Loucy (cell line): Measurements from ENCODE around the gene C1QTNF12.

Experiments
- H2AFZ ChIP-seq: fragments of 200-600 bp; sonication (generic); 2 replicates; pipeline ENCODE4 v1.6.0; 2016; ENCODE audit warnings: antibody characterized with exemption, mild to moderate bottlenecking, low read length, moderate library complexity
- H3F3A ChIP-seq: fragments of 200-600 bp; 2 replicates; pipeline ENCODE4 v1.6.0; 2016; ENCODE audit warnings: antibody characterized with exemption, low read depth, mild to moderate bottlenecking
- H3K27me3 ChIP-seq: fragments of 200-600 bp; sonication (generic); 2 replicates; pipeline ENCODE4 v1.6.1; 2014; ENCODE audit warnings: low read length, mild to moderate bottlenecking; ENCODE audit not compliant: insufficient read depth, poor library complexity, severe bottlenecking
- H3K36me3 ChIP-seq: fragments of 200-600 bp; sonication (generic); 2 replicates; pipeline ENCODE4 v1.6.1; 2016; ENCODE audit warnings: low read length; ENCODE audit not compliant: insufficient read depth
- H3K4me1 ChIP-seq: fragments of 200-600 bp; sonication (generic); 2 replicates; pipeline ENCODE4 v1.5.1; 2014; ENCODE audit warnings: low read length, mild to moderate bottlenecking; ENCODE audit not compliant: insufficient read depth, poor library complexity, severe bottlenecking
- H3K4me2 ChIP-seq: fragments of 200-600 bp; sonication (generic); 2 replicates; pipeline ENCODE4 v1.6.0; 2014; ENCODE audit warnings: antibody characterized with exemption, low read length, low read depth, mild to moderate bottlenecking; ENCODE audit not compliant: poor library complexity, severe bottlenecking
- H3K4me3 ChIP-seq: fragments of 200-600 bp; sonication (generic); 2 replicates; pipeline ENCODE4 v1.5.1; 2014; ENCODE audit warnings: low read length, mild to moderate bottlenecking, mixed read lengths; ENCODE audit not compliant: poor library complexity, severe bottlenecking
- H3K79me2 ChIP-seq: fragments of 200-600 bp; sonication (generic); 2 replicates; pipeline ENCODE4 v1.6.1; 2014; ENCODE audit warnings: low read length; ENCODE audit not compliant: insufficient read depth
- H3K9ac ChIP-seq: fragments of 200-600 bp; sonication (generic); 2 replicates; pipeline ENCODE4 v1.6.0; 2014; ENCODE audit warnings: mild to moderate bottlenecking, low read depth, low read length, moderate library complexity; ENCODE audit not compliant: poor library complexity, severe bottlenecking
- H3K9me2 ChIP-seq: fragments of 200-600 bp; sonication (generic); replicated peaks from 2 replicates; pipeline ENCODE4 v1.6.1; 2016; ENCODE audit warnings: low read depth, low read length, mixed read lengths
- H3K9me3 ChIP-seq: fragments of 200-600 bp; sonication (generic); 2 replicates; pipeline ENCODE4 v1.6.1; 2014; ENCODE audit warnings: mild to moderate bottlenecking, antibody characterized with exemption, low read length, low read depth; ENCODE audit not compliant: insufficient read depth
- H4K20me1 ChIP-seq: fragments of 200-600 bp; sonication (generic); 2 replicates; pipeline ENCODE4 v1.6.0; 2014; ENCODE audit warnings: antibody characterized with exemption, low read length, mild to moderate bottlenecking; ENCODE audit not compliant: insufficient read depth, poor library complexity, severe bottlenecking
- CTCF ChIP-seq: fragments of 200-600 bp; sonication (generic); conservative IDR thresholded peaks from 2 replicates; pipeline ENCODE4 v1.5.1; 2014; ENCODE audit warnings: mild to moderate bottlenecking, antibody characterized with exemption, low read length
- EZH2phosphoT487 ChIP-seq: fragments of 200-600 bp; IDR thresholded peaks from 2 replicates; pipeline ENCODE4 v1.6.1; 2018; ENCODE audit warnings: antibody characterized with exemption, mild to moderate bottlenecking, moderate library complexity, borderline replicate concordance

C1QTNF12 gene

GRCh38 chr1:1259119-1259488 lies 12.6 kb upstream of the C1QTNF12 start:
- H3K79me2 ChIP-seq, result peaks cover 4% of the 10 kb centered on the region; the same call in 1 of the 2 replicates
- no peaks in the 10 kb centered on the region for H3K4me1 ChIP-seq
- TF ChIP-seq EZH2phosphoT487, result no peak
- TF ChIP-seq CTCF, result no peak
- H3K4me2 ChIP-seq, result no peak overlapping the region
- no peak overlapping the region for H2AFZ ChIP-seq
- H3K9ac ChIP-seq, result no peak overlapping the region
- H3K27me3 ChIP-seq, result no peaks in the 10 kb centered on the region
- peaks cover 32% of the 10 kb centered on the region; the same call in 1 of the 2 replicates for H3K36me3 ChIP-seq
- H4K20me1 ChIP-seq, result no peaks in the 10 kb centered on the region
- H3K4me3 ChIP-seq, result no peak overlapping the region
- H3K9me3 ChIP-seq, result no peaks in the 10 kb centered on the region
- no peaks in the 10 kb centered on the region for H3F3A ChIP-seq
- H3K9me2 ChIP-seq, result no peaks in the 10 kb centered on the region

GRCh38 chr1:1256956-1257871 lies 10.7 kb upstream of the C1QTNF12 start:
- H4K20me1 ChIP-seq, result no peaks in the 10 kb centered on the region
- peaks cover 4% of the 10 kb centered on the region; the same call in 1 of the 2 replicates for H3K79me2 ChIP-seq
- peaks cover 27% of the 10 kb centered on the region; the same call in 1 of the 2 replicates for H3K36me3 ChIP-seq
- H3K9me3 ChIP-seq, result no peaks in the 10 kb centered on the region
- H2AFZ ChIP-seq, result no peak overlapping the region
- H3K4me1 ChIP-seq, result no peaks in the 10 kb centered on the region
- no peaks in the 10 kb centered on the region for H3K27me3 ChIP-seq
- H3K9me2 ChIP-seq, result no peaks in the 10 kb centered on the region
- no peak overlapping the region for H3K9ac ChIP-seq
- TF ChIP-seq EZH2phosphoT487, result no peak
- no peak for TF ChIP-seq CTCF
- H3K4me2 ChIP-seq, result no peak overlapping the region
- H3F3A ChIP-seq, result no peaks in the 10 kb centered on the region
- no peak overlapping the region for H3K4me3 ChIP-seq

GRCh38 chr1:1255611-1256010 lies 9.1 kb upstream of the C1QTNF12 start:
- no peaks in the 10 kb centered on the region for H3K9me3 ChIP-seq
- H3K4me2 ChIP-seq, result no peak overlapping the region
- H4K20me1 ChIP-seq, result no peaks in the 10 kb centered on the region
- no peak overlapping the region for H3K4me3 ChIP-seq
- H3K9me2 ChIP-seq, result no peaks in the 10 kb centered on the region
- TF ChIP-seq EZH2phosphoT487, result no peak
- H3K27me3 ChIP-seq, result no peaks in the 10 kb centered on the region
- no peak overlapping the region for H3K9ac ChIP-seq
- H3K36me3 ChIP-seq, result peaks cover 27% of the 10 kb centered on the region; the same call in 1 of the 2 replicates
- no peaks in the 10 kb centered on the region for H3F3A ChIP-seq
- H2AFZ ChIP-seq, result no peak overlapping the region
- H3K4me1 ChIP-seq, result peaks cover 9% of the 10 kb centered on the region
- H3K79me2 ChIP-seq, result peaks cover 4% of the 10 kb centered on the region; the same call in 1 of the 2 replicates
